Stimulated activated CD8-positive, alpha-beta memory T cell treated with anti-CD3 and anti-CD28 coated beads, Interleukin-7, amount 100 ng/mL, for 24 hours (primary cell): ENCODE measurements around the gene TEX14.
"Not testable (repeated sequence)": the region's sequence is repeated elsewhere in the genome, so short reads cannot be mapped to it uniquely, and the experiment has no call there.

Source experiments
- DNase-seq: peaks from one replicate; pipeline ENCODE4 v3.0.0-alpha.2; 2020; ENCODE audit warnings: low read depth

TEX14 gene

GRCh38 chr17:58686980-58687379 is 4.9 kb downstream of the TEX14 start:
- DNase-seq, result no peak

GRCh38 chr17:58684462-58684861 is 7.4 kb downstream of the TEX14 start:
- not testable (repeated sequence) for DNase-seq

- no peak for DNase-seq
These were observed 7.8 kb downstream of the TEX14 start for GRCh38 chr17:58684003-58684402.

GRCh38 chr17:58680038-58680369 is 11.8 kb downstream of the TEX14 start:
- no peak for DNase-seq

- DNase-seq, result no peak
These were observed 12.4 kb downstream of the TEX14 start for GRCh38 chr17:58679263-58680037.

- not testable (repeated sequence) for DNase-seq
These were observed 13.6 kb downstream of the TEX14 start for GRCh38 chr17:58678287-58678686.

GRCh38 chr17:58677194-58677880 is 14.5 kb downstream of the TEX14 start:
- no peak for DNase-seq

GRCh38 chr17:58671969-58672368 is 19.9 kb downstream of the TEX14 start:
- DNase-seq, result no peak

GRCh38 chr17:58669853-58670252 is 22.0 kb downstream of the TEX14 start:
- DNase-seq, result no peak

GRCh38 chr17:58668598-58668935 is 23.3 kb downstream of the TEX14 start:
- DNase-seq, result no peak

- no peak for DNase-seq
These were observed 23.8 kb downstream of the TEX14 start for GRCh38 chr17:58667934-58668597.

- no peak for DNase-seq
These were observed 25.0 kb downstream of the TEX14 start for GRCh38 chr17:58666858-58667267.

- DNase-seq, result no peak
These were observed 25.6 kb downstream of the TEX14 start for GRCh38 chr17:58665946-58666857.

- DNase-seq, result no peak
These were observed 27.5 kb downstream of the TEX14 start for GRCh38 chr17:58664302-58664701.

GRCh38 chr17:58661499-58661898 is 30.3 kb downstream of the TEX14 start:
- DNase-seq, result no peak

- DNase-seq, result no peak
These were observed 31.2 kb downstream of the TEX14 start for GRCh38 chr17:58660621-58661020.

GRCh38 chr17:58659714-58660084 is 32.1 kb downstream of the TEX14 start:
- not testable (repeated sequence) for DNase-seq

GRCh38 chr17:58658804-58659713 is 32.8 kb downstream of the TEX14 start:
- DNase-seq, result peak; percentile 58

GRCh38 chr17:58657962-58658803 is 33.7 kb downstream of the TEX14 start:
- DNase-seq, result not testable (repeated sequence)

- no peak for DNase-seq
These were observed 43.6 kb downstream of the TEX14 start for GRCh38 chr17:58648236-58648635.
